ENCODE measurements around the gene DAGLA.

GRCh38 chr11:61731211-61731951, 51.2 kb downstream of the DAGLA start:
- no peak for TF ChIP-seq FOXP2 (optimal IDR thresholded peaks at IDR 0.05; ENCODE audit: control extremely low read depth, extremely low read length, insufficient read depth)
- TF ChIP-seq EZH2 (IDR thresholded peaks at IDR 0.05) = no peak

Data from SK-N-MC (cell line).